Stimulated activated effector memory CD8-positive, alpha-beta T cell treated with anti-CD3 and anti-CD28 coated beads, Interleukin-12 subunit alpha, Interleukin-12 subunit beta, amount 100 ng/mL, for 72 hours (primary cell): Measurements from ENCODE around the gene PGAM5.

ENCODE experiments used
- ATAC-seq: fragments of 150-1000 bp; cut with Tn5 transposase; 2 replicates; pipeline ENCODE4 v1.10.0; 2021
- DNase-seq, 2 donors: peaks; one replicate each; pipeline ENCODE4 v3.0.0; 2021 to 2022; ENCODE audit warnings: low spot score in 2 of 2
- H3K27ac Mint-ChIP-seq: one replicate; pipeline ENCODE4 v1.8.0; 2022; ENCODE audit warnings: mild to moderate bottlenecking, mixed read lengths
- H3K36me3 Mint-ChIP-seq: one replicate; pipeline ENCODE4 v1.8.0; 2022; ENCODE audit warnings: mild to moderate bottlenecking, mixed read lengths
- H3K4me1 Mint-ChIP-seq: one replicate; pipeline ENCODE4 v1.8.0; 2022; ENCODE audit warnings: mixed read lengths
- H3K4me3 Mint-ChIP-seq: one replicate; pipeline ENCODE4 v1.8.0; 2022; ENCODE audit warnings: mild to moderate bottlenecking, mixed read lengths
- H3K9me3 Mint-ChIP-seq: one replicate; pipeline ENCODE4 v1.8.0; 2022; ENCODE audit warnings: mixed read lengths

Gene PGAM5

DNA sequence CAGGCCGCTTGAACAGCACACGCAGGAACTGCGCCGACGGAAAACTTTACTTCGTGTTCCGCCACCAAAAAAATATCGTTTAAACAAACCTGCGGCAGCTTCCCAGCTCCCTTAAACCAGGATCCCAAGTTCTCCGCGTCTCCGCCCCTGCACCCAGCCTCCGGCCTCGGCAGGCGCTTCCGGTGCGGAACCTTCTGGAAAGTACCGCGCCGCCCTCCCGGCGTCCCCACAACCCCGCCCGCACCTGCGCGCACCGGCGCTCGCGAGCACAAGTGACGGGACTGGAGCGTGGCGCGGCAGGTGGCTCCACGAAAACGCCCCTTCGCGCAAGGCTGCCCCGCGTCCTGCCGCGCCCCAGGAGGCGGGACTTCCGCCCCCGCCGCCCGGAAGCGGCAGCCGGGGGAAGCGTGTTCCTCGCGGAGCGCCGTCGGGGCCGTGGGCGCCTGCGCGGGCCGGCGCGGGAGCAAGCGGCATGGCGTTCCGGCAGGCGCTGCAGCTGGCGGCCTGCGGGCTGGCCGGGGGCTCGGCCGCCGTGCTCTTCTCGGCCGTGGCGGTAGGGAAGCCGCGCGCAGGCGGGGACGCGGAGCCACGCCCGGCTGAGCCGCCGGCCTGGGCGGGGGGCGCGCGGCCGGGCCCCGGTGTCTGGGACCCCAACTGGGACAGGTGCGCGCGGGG lies at the start of gene PGAM5:
Gene PGAM5, plus strand, starts transcription at position 438 of the 675 bp plus-strand sequence. Its CDS starts 35 bp downstream, at position 473.
- peaks cover 25% of the 10 kb centered on the region for H3K36me3 Mint-ChIP-seq

DNA sequence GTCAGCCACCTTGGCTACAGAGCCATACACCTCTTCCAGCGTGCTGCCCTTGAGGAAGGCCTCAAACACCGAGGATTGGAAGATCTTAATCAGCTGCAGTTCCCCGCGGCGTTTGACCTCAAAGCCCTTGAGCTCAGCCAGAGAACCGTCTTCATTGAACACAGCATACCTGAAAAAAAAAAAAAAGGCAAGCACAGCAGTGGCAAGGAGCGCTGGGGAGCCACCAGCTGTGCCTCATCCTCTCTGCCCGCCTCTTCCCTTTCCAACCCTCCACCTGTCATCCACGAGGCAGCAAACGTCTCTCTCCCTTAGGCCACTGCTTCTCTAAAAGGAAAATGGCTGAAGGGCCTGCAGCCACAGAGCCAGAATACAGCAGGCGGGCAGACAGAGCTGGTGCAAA lies 49.6 kb upstream of the PGAM5 start:
- H3K36me3 Mint-ChIP-seq = peaks cover 100% of the 10 kb centered on the region
- peaks cover 15% of the 10 kb centered on the region for H3K4me1 Mint-ChIP-seq
- DNase-seq (no peak), ATAC-seq (no peak)
- H3K4me3 Mint-ChIP-seq = no peak overlapping the region
- peak overlapping the region; percentile 14 for H3K27ac Mint-ChIP-seq
- H3K9me3 Mint-ChIP-seq = no peaks in the 10 kb centered on the region

More for the DNA sequence above, at the start of gene PGAM5:
- H3K9me3 Mint-ChIP-seq = peaks cover 3% of the 10 kb centered on the region
- peak; percentile 96 for ATAC-seq
- peak within 1 kb of the TSS; percentile 94 for H3K27ac Mint-ChIP-seq
- peaks cover 24% of the 10 kb centered on the region for H3K4me1 Mint-ChIP-seq
- peak within 1 kb of the TSS; percentile 89 for H3K4me3 Mint-ChIP-seq
- peak; percentile 80 to 92 for DNase-seq

DNA sequence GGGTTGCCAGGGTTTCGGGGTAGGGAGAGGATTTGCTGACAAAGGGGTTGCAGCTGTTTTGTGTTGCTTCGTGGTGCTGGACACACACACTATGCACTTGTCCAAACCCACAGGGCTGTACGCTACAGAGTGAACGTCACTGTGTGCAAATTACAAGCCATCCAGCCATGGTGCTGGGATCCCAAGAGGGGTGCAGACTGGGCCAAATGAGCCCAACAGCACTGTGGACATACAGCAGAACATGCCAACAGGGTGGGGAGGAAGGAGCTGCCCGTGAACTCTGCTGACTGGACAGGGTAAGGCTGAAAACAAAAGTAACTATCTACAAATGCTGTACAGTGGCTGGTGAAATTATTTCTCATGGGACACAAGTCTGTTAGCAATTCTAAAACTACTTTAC lies 48.7 kb upstream of the PGAM5 start:
- Mint-ChIP-seq H3K4me3 (no peak overlapping the region), H3K27ac (no peak overlapping the region), H3K4me1 (peaks cover 15% of the 10 kb centered on the region), H3K36me3 (peaks cover 100% of the 10 kb centered on the region), H3K9me3 (no peaks in the 10 kb centered on the region)
- DNase-seq = no peak
- no peak for ATAC-seq

DNA sequence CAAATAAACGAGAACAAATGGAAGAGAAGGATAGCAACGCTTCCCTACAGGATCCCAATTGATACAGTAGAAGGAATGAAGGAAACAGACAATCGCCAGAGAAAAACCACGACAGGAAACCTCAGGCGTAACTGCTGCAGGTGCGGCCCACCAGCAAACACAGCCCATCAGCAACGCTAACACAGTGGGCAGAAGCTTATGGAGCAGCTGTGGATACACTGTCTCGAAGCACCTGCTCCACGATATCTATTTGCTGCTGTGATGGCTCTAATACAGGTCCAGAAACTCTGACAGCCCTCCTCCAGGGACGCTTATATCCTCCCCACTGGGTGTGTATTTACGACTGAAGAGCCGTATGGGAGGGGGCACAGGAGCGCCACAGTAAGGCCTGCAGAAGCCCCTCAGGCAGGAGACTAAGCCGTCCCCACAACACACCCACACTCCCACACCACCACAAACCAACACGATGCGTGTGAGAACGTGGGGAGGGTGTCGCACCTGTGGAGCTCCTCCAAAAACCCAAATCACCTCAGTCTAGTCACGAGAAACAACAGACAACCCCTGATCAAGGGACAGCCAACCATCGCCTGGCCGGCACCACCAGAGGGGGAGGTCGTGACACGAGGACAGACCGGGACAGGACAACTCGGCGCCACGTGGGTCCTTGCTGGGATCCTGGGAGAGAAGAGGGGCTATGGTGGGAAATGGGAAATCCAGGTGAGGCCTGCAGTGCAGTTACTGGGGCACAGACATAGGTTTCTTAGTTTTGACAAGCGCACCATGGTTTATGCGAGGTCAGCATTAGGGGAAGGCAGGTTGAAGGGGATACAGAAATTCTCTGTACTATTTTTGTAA lies 47.5 kb upstream of the PGAM5 start:
- H3K27ac Mint-ChIP-seq = no peak overlapping the region
- no peaks in the 10 kb centered on the region for H3K9me3 Mint-ChIP-seq
- no peak overlapping the region for H3K4me3 Mint-ChIP-seq
- DNase-seq (no peak), ATAC-seq (no peak)
- H3K4me1 Mint-ChIP-seq = peaks cover 15% of the 10 kb centered on the region
- peaks cover 100% of the 10 kb centered on the region for H3K36me3 Mint-ChIP-seq

DNA sequence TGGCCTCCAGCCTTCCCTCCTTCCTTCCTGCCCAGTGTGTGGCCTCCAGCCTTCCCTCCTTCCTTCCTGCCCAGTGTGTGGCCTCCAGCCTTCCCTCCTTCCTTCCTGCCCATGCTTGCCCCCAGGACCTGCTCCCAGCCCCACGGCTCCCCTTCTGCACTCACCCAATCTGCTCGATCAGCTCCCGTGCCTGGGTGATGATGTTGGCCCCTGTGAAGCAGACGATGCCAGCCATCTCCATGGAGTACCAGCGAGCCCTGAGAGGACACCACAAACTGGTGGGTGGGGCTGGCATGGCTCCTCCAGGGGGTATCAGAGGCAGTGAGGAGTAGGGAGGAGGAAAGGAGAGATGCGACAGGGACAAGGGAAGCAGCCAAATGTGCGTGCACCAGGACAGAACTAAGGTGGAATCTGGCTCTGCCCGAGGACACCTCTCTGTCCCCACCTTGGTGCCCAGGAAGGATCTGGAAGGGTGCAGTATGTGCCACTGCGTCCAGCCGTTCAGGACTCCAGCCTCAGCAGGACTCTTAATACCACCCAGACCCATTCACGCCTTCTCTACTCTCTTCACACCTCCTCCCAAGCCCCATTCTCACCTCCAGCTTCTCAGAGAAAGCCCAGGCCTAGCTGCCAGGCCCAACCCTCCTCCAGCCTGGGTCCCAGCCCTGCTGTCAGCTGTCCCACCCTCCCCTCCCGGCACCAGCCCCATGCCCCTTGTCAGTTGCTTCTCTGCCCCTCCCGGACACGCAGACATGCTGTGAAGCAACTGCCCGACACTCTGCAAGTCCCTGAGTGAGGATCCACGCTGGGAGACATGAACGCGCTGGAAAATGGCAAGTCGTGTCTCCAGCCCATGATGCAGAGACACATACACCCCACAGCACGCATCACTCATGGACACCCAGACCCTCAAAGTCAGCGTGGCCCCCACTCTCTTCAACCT lies 46.2 kb upstream of the PGAM5 start:
- peaks cover 15% of the 10 kb centered on the region for H3K4me1 Mint-ChIP-seq
- H3K36me3 Mint-ChIP-seq = peaks cover 100% of the 10 kb centered on the region
- H3K9me3 Mint-ChIP-seq = no peaks in the 10 kb centered on the region
- no peak for DNase-seq
- no peak for ATAC-seq
- H3K4me3 Mint-ChIP-seq = no peak overlapping the region
- peak overlapping the region; percentile 67 for H3K27ac Mint-ChIP-seq

DNA sequence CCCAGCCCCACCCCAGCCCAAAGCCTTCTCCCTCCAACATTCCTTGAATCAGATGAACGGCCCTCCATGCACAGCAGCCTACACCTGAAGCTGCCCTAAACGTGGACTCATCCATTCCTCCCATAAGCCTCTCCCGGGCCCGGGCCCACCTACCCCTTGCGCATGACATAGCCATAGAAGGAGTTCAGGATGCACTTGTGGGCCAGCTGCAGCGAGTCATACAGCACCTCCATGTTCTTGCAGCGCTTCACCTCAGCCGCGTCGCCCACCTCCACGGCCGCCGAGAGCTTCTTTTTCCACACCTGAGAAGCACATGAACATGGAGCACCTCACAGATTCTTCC lies 45.5 kb upstream of the PGAM5 start:
- ATAC-seq = no peak

DNA sequence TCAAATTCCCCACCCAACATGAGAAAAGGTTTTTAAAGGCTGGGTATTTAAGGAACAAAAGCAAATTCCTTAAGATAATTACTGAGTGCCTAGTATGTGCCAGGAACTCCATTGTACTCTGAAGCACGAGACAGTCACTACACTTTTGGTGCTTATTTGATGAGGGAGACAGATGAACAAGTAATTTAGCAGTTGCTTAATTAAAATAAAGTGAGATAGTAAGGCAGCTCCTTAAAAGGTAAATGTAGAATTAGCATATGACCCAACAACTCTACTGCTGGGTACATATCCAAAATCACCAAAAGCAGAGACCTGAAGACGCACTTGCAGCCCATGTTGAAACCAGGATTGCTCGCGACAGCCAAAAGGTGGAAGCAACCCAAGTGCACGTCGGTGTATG lies 44.8 kb upstream of the PGAM5 start:
- Mint-ChIP-seq H3K27ac (peak overlapping the region; percentile 67), H3K4me1 (peaks cover 15% of the 10 kb centered on the region), H3K4me3 (no peak overlapping the region), H3K36me3 (peaks cover 100% of the 10 kb centered on the region), H3K9me3 (no peaks in the 10 kb centered on the region)
- ATAC-seq = no peak
- no peak for DNase-seq

More for the DNA sequence above, 45.5 kb upstream of the PGAM5 start:
- Mint-ChIP-seq H3K4me3 (no peak overlapping the region), H3K27ac (peak overlapping the region; percentile 67), H3K9me3 (no peaks in the 10 kb centered on the region), H3K4me1 (peaks cover 15% of the 10 kb centered on the region), H3K36me3 (peaks cover 100% of the 10 kb centered on the region)
- no peak for DNase-seq

DNA sequence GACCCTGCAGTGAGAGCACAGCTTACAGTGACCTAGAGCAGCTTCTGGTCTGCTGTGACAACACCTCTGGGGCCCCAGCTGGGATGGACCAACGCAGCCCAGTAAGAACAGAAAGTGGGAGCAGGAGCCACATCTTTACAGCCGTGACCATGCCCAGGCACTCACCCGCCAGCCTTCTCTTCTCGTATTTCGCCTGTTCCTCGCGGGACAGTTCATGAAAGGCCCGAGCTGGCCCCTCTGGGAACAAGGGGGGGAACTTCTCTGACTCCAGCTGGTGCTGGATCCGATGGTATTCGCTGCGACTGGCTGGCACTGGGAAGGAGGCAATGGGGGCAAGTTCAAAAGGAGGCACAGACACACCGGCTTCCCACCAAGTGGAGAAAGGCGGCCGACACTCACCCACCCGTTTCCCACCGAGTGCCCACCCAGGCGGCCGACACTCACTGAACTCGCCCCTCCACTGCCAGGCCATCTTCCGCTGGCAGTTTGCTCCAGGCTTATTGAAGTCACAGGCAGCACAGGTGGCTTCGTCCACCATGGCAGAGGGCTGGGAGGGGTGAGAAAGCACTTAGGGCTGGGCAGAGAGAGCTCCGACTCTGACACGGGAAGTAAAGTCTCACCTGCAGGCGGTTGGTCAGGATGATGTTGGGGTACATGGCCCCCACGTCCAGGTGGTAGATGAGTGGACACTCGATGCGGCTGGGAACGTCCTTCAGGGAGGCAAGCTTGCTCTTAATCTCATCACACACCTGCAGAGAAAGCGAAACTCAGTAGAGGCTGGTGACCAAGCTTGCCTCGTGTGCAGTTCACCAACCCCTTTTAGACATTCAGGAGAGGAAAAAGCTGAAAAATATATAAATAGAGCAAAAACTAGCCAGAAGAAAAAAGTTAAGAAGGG lies 42.2 kb upstream of the PGAM5 start:
- H3K4me1 Mint-ChIP-seq = peaks cover 11% of the 10 kb centered on the region
- no peak overlapping the region for H3K4me3 Mint-ChIP-seq
- ATAC-seq (no peak), DNase-seq (no peak)
- H3K9me3 Mint-ChIP-seq = no peaks in the 10 kb centered on the region
- H3K36me3 Mint-ChIP-seq = peaks cover 100% of the 10 kb centered on the region
- H3K27ac Mint-ChIP-seq = no peak overlapping the region

DNA sequence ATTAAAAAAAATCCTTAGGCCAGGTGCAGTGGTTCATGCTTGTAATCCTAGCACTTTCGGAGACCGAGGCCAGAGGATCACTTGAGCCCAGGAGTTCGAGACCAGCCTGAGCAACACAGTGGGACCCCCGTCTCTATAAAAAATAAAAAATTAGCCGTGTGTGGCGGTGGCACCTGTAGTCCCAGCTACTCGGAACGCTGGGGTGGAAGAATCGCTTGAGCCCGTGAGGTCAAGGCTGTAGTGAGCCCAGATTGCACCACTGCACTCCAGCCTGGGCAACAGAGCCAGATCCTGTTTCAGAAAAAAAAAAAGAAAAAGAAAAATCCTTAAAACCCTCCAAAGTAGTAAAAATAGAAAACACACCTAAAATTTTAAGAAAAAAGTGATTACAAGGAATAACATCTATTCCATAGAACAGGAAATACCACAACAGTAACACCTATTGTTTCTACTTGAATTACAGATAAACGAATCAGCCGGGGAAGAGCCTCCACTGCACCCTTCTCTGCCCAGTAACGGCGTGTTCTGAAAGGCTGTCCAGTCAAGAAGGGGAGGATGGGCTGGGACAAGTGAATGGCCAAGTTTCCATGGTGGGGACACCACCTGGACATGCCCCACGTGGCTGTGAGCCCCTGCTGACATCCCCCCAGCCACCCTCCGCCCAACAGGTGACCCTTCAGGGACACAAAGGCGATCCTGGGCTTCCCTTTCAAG lies 41.3 kb upstream of the PGAM5 start:
- H3K27ac Mint-ChIP-seq = no peak overlapping the region
- H3K9me3 Mint-ChIP-seq = no peaks in the 10 kb centered on the region
- peaks cover 11% of the 10 kb centered on the region for H3K4me1 Mint-ChIP-seq
- no peak overlapping the region for H3K4me3 Mint-ChIP-seq
- DNase-seq (no peak), ATAC-seq (no peak)
- H3K36me3 Mint-ChIP-seq = peaks cover 100% of the 10 kb centered on the region

DNA sequence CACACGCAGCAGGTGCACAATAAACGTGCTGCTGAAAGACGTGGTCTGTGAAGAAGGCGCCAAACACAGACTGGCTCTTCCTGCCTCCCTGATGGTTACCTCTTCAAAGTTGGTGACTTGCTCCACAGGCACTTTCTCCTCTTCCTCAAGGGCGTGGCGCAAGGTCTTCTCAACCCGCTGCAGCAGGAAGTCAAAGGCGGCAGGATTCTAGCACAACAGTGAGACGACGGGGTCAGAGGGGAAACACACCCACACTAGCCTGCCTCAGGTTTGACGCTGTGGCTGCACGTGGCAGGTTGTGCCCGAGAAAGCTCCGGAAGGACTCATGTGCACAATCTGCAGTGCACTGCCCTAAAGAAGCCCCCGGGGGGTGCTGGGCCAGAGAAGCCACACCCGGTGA lies 38.5 kb upstream of the PGAM5 start:
- peak overlapping the region; percentile 39 for H3K27ac Mint-ChIP-seq
- peaks cover 97% of the 10 kb centered on the region for H3K36me3 Mint-ChIP-seq
- ATAC-seq (peak; percentile 8), DNase-seq (no peak)
- H3K4me3 Mint-ChIP-seq = no peak overlapping the region
- peaks cover 5% of the 10 kb centered on the region for H3K4me1 Mint-ChIP-seq
- H3K9me3 Mint-ChIP-seq = no peaks in the 10 kb centered on the region

DNA sequence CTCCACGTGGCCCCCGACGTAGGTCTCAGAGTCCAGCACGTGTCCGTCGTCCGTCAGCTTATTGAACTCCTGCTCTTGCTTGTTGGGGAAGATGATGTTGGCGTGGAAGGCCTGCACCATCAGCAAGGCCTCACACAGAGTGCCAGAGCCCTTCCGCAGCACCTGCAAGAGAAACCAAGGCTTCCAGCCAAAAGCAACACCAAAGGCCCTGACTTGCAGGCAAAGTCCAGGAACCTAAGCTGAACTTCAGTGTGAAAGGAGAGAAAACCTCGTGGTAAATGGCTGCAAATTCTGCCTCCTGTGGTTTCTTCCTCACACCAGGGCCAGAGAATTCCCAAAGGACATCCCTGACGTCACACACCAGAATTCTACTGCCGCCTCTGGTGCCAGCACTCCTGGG lies 38.0 kb upstream of the PGAM5 start:
- Mint-ChIP-seq H3K4me3 (no peak overlapping the region), H3K9me3 (no peaks in the 10 kb centered on the region), H3K36me3 (peaks cover 97% of the 10 kb centered on the region), H3K4me1 (peaks cover 5% of the 10 kb centered on the region), H3K27ac (no peak overlapping the region)
- DNase-seq (no peak), ATAC-seq (no peak)

DNA sequence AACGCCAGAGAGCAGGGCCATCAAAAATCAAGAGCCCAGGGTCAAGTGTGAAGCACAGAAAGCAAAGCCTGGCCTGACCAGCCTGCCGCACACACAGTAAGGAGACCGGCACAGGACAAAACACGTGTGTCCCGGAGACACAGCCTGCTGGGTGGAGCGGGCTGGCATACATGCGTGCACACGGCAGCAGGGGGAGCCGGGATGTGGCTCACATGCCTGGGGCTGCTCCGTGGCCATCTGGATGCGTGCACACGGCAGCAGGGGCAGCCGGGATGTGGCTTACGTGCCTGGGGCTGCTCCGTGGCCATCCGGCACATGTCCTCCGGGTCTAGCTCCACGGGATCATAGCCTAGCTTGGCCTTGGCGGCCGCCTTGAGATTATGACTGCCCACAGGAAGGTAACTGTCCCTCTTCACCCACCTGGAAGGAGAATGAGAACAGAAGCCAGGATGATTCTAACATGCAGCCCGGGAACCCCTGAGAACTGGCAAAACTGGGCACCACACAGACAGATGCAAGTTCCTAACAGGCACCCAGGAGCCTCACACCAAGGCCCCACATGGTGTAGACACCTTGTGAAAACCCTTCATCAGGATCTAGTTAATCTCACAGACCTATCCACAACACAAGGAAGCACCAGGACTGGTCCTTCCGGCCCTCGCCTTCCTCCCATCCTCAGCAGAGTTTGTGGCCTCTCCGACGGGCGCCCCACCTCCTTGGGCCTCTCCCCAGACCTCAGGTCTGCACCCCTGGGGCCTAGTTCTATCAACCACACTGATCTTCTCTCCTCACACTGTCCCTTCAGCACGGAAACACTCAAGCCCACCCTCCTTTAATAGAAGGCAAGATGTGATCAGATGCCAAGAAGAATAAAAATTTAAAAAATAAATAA lies 37.1 kb upstream of the PGAM5 start:
- Mint-ChIP-seq H3K27ac (no peak overlapping the region), H3K9me3 (no peaks in the 10 kb centered on the region), H3K4me1 (peaks cover 5% of the 10 kb centered on the region), H3K36me3 (peaks cover 97% of the 10 kb centered on the region), H3K4me3 (no peak overlapping the region)
- ATAC-seq = no peak
- no peak for DNase-seq

DNA sequence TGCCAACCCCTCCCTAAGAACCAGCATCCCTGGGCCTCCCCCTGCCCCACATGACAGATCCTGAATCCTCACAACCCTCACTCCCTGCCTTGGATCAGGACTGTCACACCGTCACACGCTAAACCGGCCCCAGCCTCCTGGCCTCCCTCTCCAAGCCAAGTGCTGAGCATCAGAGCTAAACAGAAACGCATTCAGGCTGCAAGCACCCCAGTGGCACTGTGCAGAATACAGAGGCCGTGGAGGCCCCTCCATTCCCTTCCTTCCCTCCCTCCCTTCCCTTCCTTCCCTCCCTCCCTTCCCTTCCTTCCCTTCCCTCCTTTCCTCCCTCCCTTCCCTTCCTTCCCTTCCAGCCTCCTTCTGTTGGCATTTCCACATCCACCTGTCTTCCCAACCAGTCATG lies 36.1 kb upstream of the PGAM5 start:
- no peak overlapping the region for H3K27ac Mint-ChIP-seq

More for the DNA sequence above, 36.1 kb upstream of the PGAM5 start:
- Mint-ChIP-seq H3K4me1 (peaks cover 5% of the 10 kb centered on the region), H3K9me3 (no peaks in the 10 kb centered on the region), H3K36me3 (peaks cover 97% of the 10 kb centered on the region), H3K4me3 (no peak overlapping the region)
- DNase-seq (no peak), ATAC-seq (no peak)
